Measurements from ENCODE around the gene CEMIP.
"Not testable (repeated sequence)": the region's sequence is repeated elsewhere in the genome, so short reads cannot be mapped to it uniquely, and the experiment has no call there.

The CEMIP gene

GRCh38 chr15:80763235-80763634 is 15.9 kb upstream of the CEMIP start:
- DNase-seq, result not testable (repeated sequence)

GRCh38 chr15:80764535-80764934 is 14.6 kb upstream of the CEMIP start:
- DNase-seq, result no peak

GRCh38 chr15:80766275-80766674 is 12.9 kb upstream of the CEMIP start:
- DNase-seq, result no peak

GRCh38 chr15:80768158-80768557 is 11.0 kb upstream of the CEMIP start:
- DNase-seq, result no peak

- DNase-seq, result no peak
These were observed 9.9 kb upstream of the CEMIP start for GRCh38 chr15:80769153-80769828.

- no peak for DNase-seq
These were observed 9.1 kb upstream of the CEMIP start for GRCh38 chr15:80769829-80770705.

GRCh38 chr15:80773122-80773551 is 6.0 kb upstream of the CEMIP start:
- no peak for DNase-seq

GRCh38 chr15:80773792-80774352 is 5.3 kb upstream of the CEMIP start:
- DNase-seq, result no peak

GRCh38 chr15:80774486-80774885 is 4.7 kb upstream of the CEMIP start:
- DNase-seq, result no peak

- no peak for DNase-seq
These were observed 3.8 kb upstream of the CEMIP start for GRCh38 chr15:80775338-80775737.

GRCh38 chr15:80776420-80777045 is 2.6 kb upstream of the CEMIP start:
- no peak for DNase-seq

GRCh38 chr15:80777137-80777536 is 2.0 kb upstream of the CEMIP start:
- DNase-seq, result no peak

- DNase-seq, result no peak
These were observed 1.1 kb upstream of the CEMIP start for GRCh38 chr15:80777826-80778620.

GRCh38 chr15:80778621-80778963 is 578 bp upstream of the CEMIP start:
- DNase-seq, result no peak

- no peak for DNase-seq
These were observed 667 bp downstream of the CEMIP start for GRCh38 chr15:80779658-80780415.

GRCh38 chr15:80780416-80781221 is 1.4 kb downstream of the CEMIP start:
- DNase-seq, result no peak

- DNase-seq, result no peak
These were observed 4.1 kb downstream of the CEMIP start for GRCh38 chr15:80783260-80783659.

GRCh38 chr15:80785335-80785734 is 6.2 kb downstream of the CEMIP start:
- DNase-seq, result no peak

- no peak for DNase-seq
These were observed 6.7 kb downstream of the CEMIP start for GRCh38 chr15:80785811-80786354.

GRCh38 chr15:80787316-80787715 is 8.1 kb downstream of the CEMIP start:
- DNase-seq, result no peak

- DNase-seq, result no peak
These were observed 9.4 kb downstream of the CEMIP start for GRCh38 chr15:80788536-80788935.
